ENCODE results near the gene CRLF1. TPM values are rescaled to one million over a fixed set of nuclear protein-coding genes. Genes with fewer than 3 reads are reported as not detected.

The CRLF1 gene
- total RNA-seq, 1 experiment from 2014 or later: 16.2 TPM

- H3K79me2 ChIP-seq (ENCODE audit: insufficient read depth, low read length): peaks cover 6% of the 10 kb centered on the region; the same call in 1 of the 2 replicates
- H2BK20ac ChIP-seq (ENCODE audit: low read depth, low read length, poor library complexity, severe bottlenecking): no peak overlapping the region
- H4K5ac ChIP-seq (ENCODE audit: insufficient read length, low read depth, low read length): no peak overlapping the region
- H3K56ac ChIP-seq (ENCODE audit: insufficient read length, low read depth, low read length): no peak overlapping the region
- H4K8ac ChIP-seq (replicated peaks; ENCODE audit: insufficient read length, low read depth, low read length): no peak overlapping the region
- no peak overlapping the region for H3T11ph ChIP-seq (ENCODE audit: low read length)
- peak overlapping the region; percentile 37 for H3K9ac ChIP-seq (ENCODE audit: extremely low read depth, insufficient read length, low read length)
- no peak overlapping the region for H2BK15ac ChIP-seq (ENCODE audit: low read depth, low read length)
- H3K79me1 ChIP-seq (ENCODE audit: insufficient read depth, low read depth, low read length, poor library complexity, severe bottlenecking): no peaks in the 10 kb centered on the region
- TF ChIP-seq CTCF (conservative IDR thresholded peaks at IDR 0.05): no peak
- no peaks in the 10 kb centered on the region for H3K4me1 ChIP-seq (ENCODE audit: insufficient read depth, low read length)
- H3K18ac ChIP-seq (ENCODE audit: insufficient read length, low read depth, low read length): no peak overlapping the region
- Mint-ChIP-seq H3K9me3 (no peaks in the 10 kb centered on the region), H3K36me3 (ENCODE audit: insufficient read depth in 1 of 3, low read depth in 3 of 3) (peaks cover 3 to 16% (median 16%) of the 10 kb centered on the region in 3 experiments; a peak in 6 of 7 replicates), H3K27ac (peak overlapping the region in 2 of 3 experiments; percentile 21 to 82; a peak in 4 of 7 replicates), H3K4me1 (peaks cover 5 to 8% of the 10 kb centered on the region in 2 experiments), H3K4me3 (peak overlapping the region; percentile 88 to 96), H3K27me3 (ENCODE audit: low read depth) (no peaks in the 10 kb centered on the region)
- H4K91ac ChIP-seq (ENCODE audit: insufficient read length, low read depth, low read length): no peak overlapping the region
- peaks cover 6% of the 10 kb centered on the region for H3K23me2 ChIP-seq (ENCODE audit: insufficient read length, low read depth, low read length, poor library complexity, severe bottlenecking)
- H2BK120ac ChIP-seq (ENCODE audit: low read depth, low read length, poor library complexity, severe bottlenecking): no peak overlapping the region
- H3K14ac ChIP-seq (ENCODE audit: insufficient read depth, low read length): peak overlapping the region; percentile 28; the same call in 1 of the 2 replicates
- DNase-seq: no peak
- no peak overlapping the region for H2AK5ac ChIP-seq (ENCODE audit: insufficient read length, low read length)
- H2BK5ac ChIP-seq (ENCODE audit: insufficient read length, low read length): no peak overlapping the region
- no peak overlapping the region for H2AFZ ChIP-seq (ENCODE audit: low read length)
- WGBS (ENCODE audit: extremely low coverage, insufficient read length, low lambda C conversion rate): no CpG with 5 or more reads among the region's 11 CpGs
- no peaks in the 10 kb centered on the region for H3K27me3 ChIP-seq (ENCODE audit: insufficient read depth, low read length)
- no peak overlapping the region for H3K4ac ChIP-seq (ENCODE audit: low read depth, low read length)
- peak overlapping the region; percentile 65 for H3K4me2 ChIP-seq (ENCODE audit: insufficient read depth, insufficient read length, low read length)
- H4K20me1 ChIP-seq (ENCODE audit: control insufficient read depth, insufficient read depth, insufficient read length): no peaks in the 10 kb centered on the region
- no peak overlapping the region for H3K23ac ChIP-seq (ENCODE audit: insufficient read length, low read depth, low read length)
- H3K27ac ChIP-seq (ENCODE audit: insufficient read length, low read depth, low read length): no peak overlapping the region
- H2BK12ac ChIP-seq (ENCODE audit: insufficient read length, low read depth, low read length): no peak overlapping the region
- H3K9me3 ChIP-seq (ENCODE audit: control insufficient read depth, low read depth, low read length): no peaks in the 10 kb centered on the region
These were observed 48.4 kb downstream of the CRLF1 start for GRCh38 chr19:18558202-18558555.

All from H9 (cell line).